ENCODE data around the gene MTRFR.

Gene MTRFR

GRCh38 chr12:123286652-123287373, 53.6 kb downstream of the MTRFR start:
- H3K27ac ChIP-seq: no peak overlapping the region

DNA sequence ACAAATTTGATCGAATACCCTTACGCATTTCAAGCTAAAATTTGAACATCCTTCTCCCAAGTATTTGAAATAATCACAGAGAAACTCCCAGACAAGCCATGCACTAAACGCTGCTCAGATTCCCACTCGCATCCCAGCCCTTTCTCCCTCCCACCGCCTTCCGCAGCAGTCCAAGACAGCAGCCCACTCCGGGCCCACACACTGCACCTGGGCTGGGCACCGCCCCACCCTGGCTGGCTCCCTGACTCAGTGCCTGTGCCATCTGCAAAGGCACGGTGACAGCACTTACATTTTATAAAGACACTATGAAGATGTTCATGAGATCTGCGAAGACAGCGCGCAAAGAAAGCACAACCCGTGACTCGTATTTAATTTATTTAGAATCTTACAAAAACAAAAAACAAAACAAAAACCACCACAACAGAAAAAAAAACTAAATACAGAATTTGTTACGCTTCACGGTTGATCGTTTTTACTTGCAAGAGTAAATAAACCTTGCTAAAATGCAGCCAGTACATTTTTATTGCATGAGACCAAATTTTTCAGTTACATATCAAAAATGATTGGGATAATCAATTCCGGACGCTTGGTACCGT, 55.6 kb downstream of the MTRFR start:
- H3K4me1 ChIP-seq: no peaks in the 10 kb centered on the region
- TF ChIP-seq Cebpa-rat (IDR thresholded peaks at IDR 0.05): no peak
- H3K4me2 ChIP-seq: no peak overlapping the region
- no peaks in the 10 kb centered on the region for H3K27me3 ChIP-seq
- H3K36me3 ChIP-seq: peaks cover 49 to 57% (median 53%) of the 10 kb centered on the region in 11 experiments
- no peak overlapping the region for H3K27ac ChIP-seq
- no peak overlapping the region for H3K4me3 ChIP-seq
- peaks cover 0 to 17% (median 10%) of the 10 kb centered on the region in 11 experiments; a peak in 12 of 22 replicates for H4K20me1 ChIP-seq
- H3K9me3 ChIP-seq (replicated peaks in 1 of 11): no peaks in the 10 kb centered on the region
- no peak overlapping the region for H3K9ac ChIP-seq

More at GRCh38 chr12:123286652-123287373, 53.6 kb downstream of the MTRFR start:
- Histone ChIP-seq H3K4me1 (peaks cover 0 to under 1% (median 0%) of the 10 kb centered on the region in 10 experiments; a peak in 1 of 20 replicates), H3K36me3 (peaks cover 28 to 37% (median 32%) of the 10 kb centered on the region in 11 experiments), H3K4me3 (no peak overlapping the region), H3K9me3 (replicated peaks in 1 of 11) (no peaks in the 10 kb centered on the region), H3K4me2 (no peak overlapping the region), H3K27me3 (no peaks in the 10 kb centered on the region), H4K20me1 (peaks cover 0 to 11% (median 3%) of the 10 kb centered on the region in 11 experiments; a peak in 8 of 22 replicates), H3K9ac (no peak overlapping the region)
- TF ChIP-seq Cebpa-rat (IDR thresholded peaks at IDR 0.05): no peak

DNA sequence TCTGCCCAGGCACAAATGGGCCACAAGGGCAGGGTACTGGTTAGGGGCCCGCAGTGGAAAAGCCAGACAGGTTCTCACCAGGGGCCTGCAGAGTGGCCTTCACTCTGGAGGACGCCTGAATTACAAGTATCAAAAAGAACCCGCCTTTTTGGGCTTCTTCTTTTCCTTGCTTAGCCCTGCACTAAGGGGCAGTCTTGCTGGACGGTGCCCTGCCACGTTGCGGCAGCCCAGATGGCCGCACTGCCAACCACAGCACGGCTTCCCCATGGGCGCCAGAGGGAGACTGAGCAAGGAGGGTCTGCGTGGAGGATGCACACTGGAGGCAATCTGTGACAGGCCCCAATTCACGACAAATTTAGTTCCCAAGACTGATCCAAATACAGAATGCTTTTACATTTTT, 56.7 kb downstream of the MTRFR start:
- Histone ChIP-seq H3K36me3 (peaks cover 58 to 68% (median 62%) of the 10 kb centered on the region in 11 experiments), H3K27me3 (no peaks in the 10 kb centered on the region), H3K4me1 (peaks cover 0 to 1% (median 0%) of the 10 kb centered on the region in 10 experiments; a peak in 1 of 20 replicates), H4K20me1 (peaks cover 0 to 19% (median 10%) of the 10 kb centered on the region in 11 experiments; a peak in 12 of 22 replicates), H3K9me3 (replicated peaks in 1 of 11) (no peaks in the 10 kb centered on the region), H3K27ac (no peak overlapping the region), H3K4me2 (no peak overlapping the region), H3K4me3 (no peak overlapping the region), H3K9ac (no peak overlapping the region)
- no peak for TF ChIP-seq Cebpa-rat (IDR thresholded peaks at IDR 0.05)

- H3K9ac ChIP-seq: no peak overlapping the region
- H3K27me3 ChIP-seq: no peaks in the 10 kb centered on the region
- H3K4me1 ChIP-seq: peaks cover 0 to 9% (median 0%) of the 10 kb centered on the region in 10 experiments; a peak in 1 of 20 replicates
- no peak overlapping the region for H3K4me2 ChIP-seq
- H4K20me1 ChIP-seq: peaks cover 0 to 36% (median 10%) of the 10 kb centered on the region in 11 experiments; a peak in 12 of 22 replicates
- H3K36me3 ChIP-seq: peaks cover 92 to 100% (median 95%) of the 10 kb centered on the region in 11 experiments
- no peaks in the 10 kb centered on the region for H3K9me3 ChIP-seq (replicated peaks in 1 of 11)
- H3K27ac ChIP-seq: no peak overlapping the region
- TF ChIP-seq Cebpa-rat (IDR thresholded peaks at IDR 0.05): no peak
- H3K4me3 ChIP-seq: no peak overlapping the region
These were observed 60.0 kb downstream of the MTRFR start for GRCh38 chr12:123293178-123293760.

DNA sequence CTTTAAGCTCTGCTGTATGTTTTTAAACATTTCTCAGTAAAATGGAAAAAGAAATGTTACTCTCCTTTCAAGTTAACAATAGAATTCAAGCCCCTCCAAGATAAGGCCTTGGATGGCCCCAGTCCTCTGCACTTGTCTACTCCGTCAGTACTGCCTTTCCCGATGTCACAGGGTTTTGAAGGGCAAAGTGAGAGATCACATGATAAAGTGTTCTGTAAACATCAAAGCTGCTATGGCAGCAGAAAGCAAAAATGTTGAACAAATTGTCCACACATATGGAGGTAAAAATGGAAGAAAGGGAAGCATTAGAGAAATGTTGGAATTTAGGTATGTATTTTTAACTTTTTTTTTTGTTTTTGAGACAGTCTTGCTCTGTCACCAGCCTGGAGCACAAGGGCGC, 71.9 kb downstream of the MTRFR start:
- Histone ChIP-seq H3K4me3 (no peak overlapping the region), H3K27me3 (no peaks in the 10 kb centered on the region), H3K9me3 (replicated peaks in 1 of 11) (no peaks in the 10 kb centered on the region), H3K27ac (no peak overlapping the region), H3K9ac (no peak overlapping the region; a peak in 1 of 22 replicates), H3K36me3 (peaks cover 98 to 100% (median 100%) of the 10 kb centered on the region in 11 experiments), H4K20me1 (peaks cover 0 to 30% (median 0%) of the 10 kb centered on the region in 11 experiments; a peak in 10 of 22 replicates), H3K4me1 (no peaks in the 10 kb centered on the region), H3K4me2 (no peak overlapping the region)
- TF ChIP-seq Cebpa-rat (IDR thresholded peaks at IDR 0.05): no peak

DNA sequence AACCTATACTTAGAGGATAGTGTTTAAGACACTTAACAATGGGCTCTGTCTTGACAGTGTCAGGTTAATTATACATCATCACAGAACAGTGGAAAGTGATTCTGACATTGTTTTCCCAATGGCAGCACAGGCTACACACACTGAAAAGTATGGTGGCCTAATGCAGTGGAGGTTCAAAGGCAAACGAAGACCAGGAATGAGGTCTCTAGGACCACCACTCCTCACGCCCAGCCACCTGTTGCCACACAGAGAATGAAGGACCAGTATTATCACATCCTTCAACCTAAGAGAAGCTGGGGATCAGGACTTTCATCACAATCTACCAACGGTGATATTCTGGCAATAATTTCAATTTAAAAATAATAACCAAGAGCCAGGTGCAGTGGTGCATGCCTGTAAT, 73.0 kb downstream of the MTRFR start:
- Histone ChIP-seq H3K4me3 (no peak overlapping the region), H3K4me1 (no peaks in the 10 kb centered on the region), H3K9ac (no peak overlapping the region), H3K27ac (no peak overlapping the region), H3K9me3 (replicated peaks in 1 of 11) (no peaks in the 10 kb centered on the region), H3K27me3 (no peaks in the 10 kb centered on the region), H3K36me3 (peaks cover 99 to 100% (median 100%) of the 10 kb centered on the region in 11 experiments), H4K20me1 (peaks cover 0 to 36% (median 0%) of the 10 kb centered on the region in 11 experiments; a peak in 10 of 22 replicates), H3K4me2 (no peak overlapping the region)
- TF ChIP-seq Cebpa-rat (IDR thresholded peaks at IDR 0.05): no peak
